ENCODE results near the gene MRPL52. TPM values are rescaled to one million over a fixed set of nuclear protein-coding genes. Genes with fewer than 3 reads are reported as not detected.
A peak's percentile ranks its signal among the peaks of the same experiment; 100 is the strongest.

Gene MRPL52
- total and polyA plus RNA-seq, 2 donors (not counting 3 experiments of a cell fraction or from before 2014, with no cell fraction given), result 81.1 to 174 TPM

GRCh38 chr14:22872033-22872832 is 42.5 kb downstream of the MRPL52 start:
- dilution Hi-C loops (cut with MboI; ENCODE audit: extremely low pct_ligation_motif_present, low sequenced_read_pairs), result no loop called here
- peak overlapping the region; percentile 68 to 78 (median 76) for H3K4me3 ChIP-seq (replicated peaks in 1 of 3; ENCODE audit: insufficient read depth in 1 of 3, low read depth in 1 of 3, low read length in 3 of 3)
- peak; percentile 82 for FAIRE-seq
- CTCF ChIA-PET, result interaction anchor here (0.6 to 4.7 kb wide), 21 partner anchors 10 to 317 kb away, joined by 3 to 75 read pairs (median 9); partner anchors contain the start of genes MMP14, PRMT5, RBM23 and REM2
- no peaks in the 10 kb centered on the region for H3K9me1 ChIP-seq (replicated peaks; ENCODE audit: control insufficient read depth, extremely low read depth, insufficient read depth, low read length)
- DNase-seq (ENCODE audit: low read depth, low spot score), result peak; percentile 87
- no peaks in the 10 kb centered on the region for H3K27me3 ChIP-seq (ENCODE audit: control insufficient read depth in 2 of 2, insufficient read depth in 2 of 2, low read length in 2 of 2)
- H2AFZ ChIP-seq (ENCODE audit: low read depth, low read length), result peak overlapping the region; percentile 97
- peaks cover 13 to 31% of the 10 kb centered on the region in 2 experiments for H3K36me3 ChIP-seq (ENCODE audit: control insufficient read depth in 2 of 2, extremely low read depth in 1 of 2, insufficient read depth in 2 of 2, low read length in 2 of 2)
- TSS peak; percentile 17 for BruUV-seq (replicated peaks)
- H4K20me1 ChIP-seq (replicated peaks; ENCODE audit: control insufficient read depth, extremely low read depth, insufficient read depth, low read length), result no peaks in the 10 kb centered on the region
- H3K9me3 ChIP-seq (replicated peaks; ENCODE audit: control insufficient read depth, insufficient read depth, low read length), result no peaks in the 10 kb centered on the region
- peak overlapping the region; percentile 97 for H3K4me2 ChIP-seq (ENCODE audit: insufficient read depth, low read length)
- H3K27ac ChIP-seq (ENCODE audit: insufficient read depth, low read depth, low read length), result peak overlapping the region; percentile 89
- peaks cover 15% of the 10 kb centered on the region for H3K79me2 ChIP-seq (ENCODE audit: control insufficient read depth, insufficient read depth, low read length)
- POLR2A ChIA-PET, result interaction anchor here (0.5 to 0.7 kb wide), 3 partner anchors 17 to 257 kb away, joined by 3 to 4 read pairs (median 3); no protein-coding TSS in a partner anchor
- intact Hi-C loops (cut with micrococcal nuclease), result loop anchor here (1.0 kb wide), 5 partner anchors 12 to 315 kb away; partner anchors contain the start of gene DAD1
- no peak for TF ChIP-seq POLR2AphosphoS5 (IDR thresholded peaks at IDR 0.05; ENCODE audit: insufficient read depth, low read depth, low read length)
- peak; percentile 59 for TF ChIP-seq POLR2A (IDR thresholded peaks at IDR 0.05; ENCODE audit: low read depth, low read length)
- peak; percentile 90 to 97 for TF ChIP-seq CTCF (IDR thresholded peaks at IDR 0.05; ENCODE audit: extremely low read depth in 1 of 2, insufficient read depth in 1 of 2, low read depth in 1 of 2, low read length in 2 of 2)
- peaks cover 18% of the 10 kb centered on the region for H3K4me1 ChIP-seq (ENCODE audit: control insufficient read depth, extremely low read depth, insufficient read depth, low read length)
- H3K9ac ChIP-seq (replicated peaks; ENCODE audit: extremely low read depth, insufficient read depth, low read length), result peak overlapping the region; percentile 93
